Endothelial cell (in vitro differentiated cells): Measurements from ENCODE around the gene OR2AJ1. TPM values are rescaled to one million over a fixed set of nuclear protein-coding genes. Genes with fewer than 3 reads are reported as not detected.

Experiments used
- total RNA-seq: library from RNA; stranded (reverse); fragmentation: NEBNext Ultra II Directional; extraction: Animal tissue kit (Norgen Biotek cat#: 25700); gene quantifications from one replicate; pipeline ENCODE4 v1.2.1, GENCODE V29; 2021; ENCODE audit not compliant: unreplicated experiment

OR2AJ1 gene
- total RNA-seq, 1 donor from 2014 or later, result not detected

Other genes with a start within 250 kb of the OR2AJ1 start
- not detected for gene OR13G1, start 245.2 kb upstream of the OR2AJ1 start, total RNA-seq
- gene OR6F1, start 208.2 kb upstream of the OR2AJ1 start, total RNA-seq, result not detected
- not detected for gene OR14K1, start 186.3 kb upstream of the OR2AJ1 start, total RNA-seq
- gene OR14A2, start 176.7 kb upstream of the OR2AJ1 start, total RNA-seq, result not detected
- gene OR1C1, start 164.3 kb upstream of the OR2AJ1 start, total RNA-seq, result not detected
- not detected for gene OR14A16, start 100.8 kb upstream of the OR2AJ1 start, total RNA-seq
- gene OR11L1, start 83.0 kb upstream of the OR2AJ1 start, total RNA-seq, result not detected
- gene TRIM58, start 67.7 kb upstream of the OR2AJ1 start, total RNA-seq, result 1.4 TPM
- 0.87 TPM for gene OR2W3, start 29.3 kb upstream of the OR2AJ1 start, total RNA-seq
- not detected for gene OR2T8, start 4.6 kb upstream of the OR2AJ1 start, total RNA-seq
- not detected for gene OR2L8, start 24.0 kb downstream of the OR2AJ1 start, total RNA-seq
- gene OR2AK2, start 40.3 kb downstream of the OR2AJ1 start, total RNA-seq, result not detected
- gene OR2L5, start 88.8 kb downstream of the OR2AJ1 start, total RNA-seq, result not detected
- gene OR2L2, start 105.2 kb downstream of the OR2AJ1 start, total RNA-seq, result not detected
- gene OR2L3, start 121.9 kb downstream of the OR2AJ1 start, total RNA-seq, result not detected
- gene OR2L13, start 170.3 kb downstream of the OR2AJ1 start, total RNA-seq, result not detected
- gene OR2M5, start 220.3 kb downstream of the OR2AJ1 start, total RNA-seq, result not detected
- not detected for gene OR2M2, start 249.9 kb downstream of the OR2AJ1 start, total RNA-seq